Endothelial cell of umbilical vein (primary cell): ENCODE data around the gene JUND. TPM values are rescaled to one million over a fixed set of nuclear protein-coding genes. Genes with fewer than 3 reads are reported as not detected.

Source experiments
- BruUV-seq: library from RNA; stranded (reverse); fragments of 400-500 nt; replicated peaks from 2 replicates; lab custom pipeline; 2021; lab: Mats Ljungman, UMichigan
- CTCF ChIA-PET: fragments of 300-600, 350-600 bp; sonication (Branson Sonifier 250); formaldehyde crosslinking; loops from one replicate; lab custom pipeline; 2021; ENCODE audit warnings: antibody characterized with exemption, inconsistent platforms; lab: Charles Lee
- POLR2A ChIA-PET: fragments of 300-600, 350-600 bp; sonication (Branson Sonifier 250); formaldehyde crosslinking; loops from one replicate; lab custom pipeline; 2021; ENCODE audit warnings: antibody characterized with exemption, inconsistent platforms; lab: Charles Lee
- DNase-seq: peaks from one replicate; pipeline ENCODE4 v3.0.0-alpha.2; 2011; ENCODE audit warnings: low read depth, low spot score
- FAIRE-seq: peaks from 2 replicates; lab custom pipeline; 2011; peaks lifted over from hg19 to GRCh38; lab: Jason Lieb, UNC
- H2AFZ ChIP-seq: 2 replicates; pipeline ENCODE4 v1.6.0; 2012; ENCODE audit warnings: low read depth, low read length, control low read depth, inconsistent platforms
- H3K27ac ChIP-seq: 2 replicates; pipeline ENCODE4 v1.5.1; 2011; ENCODE audit warnings: low read depth, mild to moderate bottlenecking, control low read depth, low read length, moderate library complexity; ENCODE audit not compliant: insufficient read depth
- H3K27me3 ChIP-seq, 2 experiments: 2 replicates each; pipeline versions ENCODE4 v1.6.0 to v1.6.1; 2011; ENCODE audit warnings: low read length in 2 of 2, mixed read lengths in 1 of 2; ENCODE audit not compliant: control insufficient read depth in 2 of 2, insufficient read depth in 2 of 2
- H3K36me3 ChIP-seq, 2 experiments: 2 replicates in 1 of 2; 3 replicates in 1 of 2; pipeline ENCODE4 v1.5.1; 2011; ENCODE audit warnings: low read length in 2 of 2, mild to moderate bottlenecking in 1 of 2, moderate library complexity in 1 of 2; ENCODE audit not compliant: control insufficient read depth in 2 of 2, insufficient read depth in 2 of 2; ENCODE audit errors: extremely low read depth in 1 of 2
- H3K4me1 ChIP-seq: 3 replicates; pipeline ENCODE4 v1.5.1; 2011; ENCODE audit warnings: mild to moderate bottlenecking, low read length; ENCODE audit not compliant: control insufficient read depth, insufficient read depth; ENCODE audit errors: extremely low read depth
- H3K4me2 ChIP-seq: 2 replicates; pipeline ENCODE4 v1.6.1; 2011; ENCODE audit warnings: low read length, control low read depth, mixed read lengths; ENCODE audit not compliant: insufficient read depth
- H3K4me3 ChIP-seq, 3 experiments: fragments of 200-600 bp in 1 of 3; sonication (generic), shearing (Covaris generic) in 1 of 3; replicated peaks in 1 of 3; 2 replicates each; pipeline ENCODE4 v1.5.1; 2011 to 2016; ENCODE audit warnings: control low read depth in 3 of 3, low read length in 3 of 3, mild to moderate bottlenecking in 2 of 3, inconsistent platforms in 1 of 3, low read depth in 1 of 3, moderate library complexity in 1 of 3; ENCODE audit not compliant: insufficient read depth in 1 of 3
- H3K79me2 ChIP-seq: 2 replicates; pipeline ENCODE4 v1.6.0; 2012; ENCODE audit warnings: low read length, inconsistent platforms; ENCODE audit not compliant: control insufficient read depth, insufficient read depth
- H3K9ac ChIP-seq: replicated peaks from 2 replicates; pipeline ENCODE3; 2011; ENCODE audit warnings: low read length, control low read depth; ENCODE audit not compliant: insufficient read depth; ENCODE audit errors: extremely low read depth
- H3K9me1 ChIP-seq: replicated peaks from 3 replicates; pipeline ENCODE4 v1.6.0; 2011; ENCODE audit warnings: mild to moderate bottlenecking, low read length; ENCODE audit not compliant: control insufficient read depth, insufficient read depth; ENCODE audit errors: extremely low read depth
- H3K9me3 ChIP-seq: replicated peaks from 2 replicates; pipeline ENCODE4 v1.5.1; 2012; ENCODE audit warnings: low read length, inconsistent platforms; ENCODE audit not compliant: control insufficient read depth, insufficient read depth
- H4K20me1 ChIP-seq: replicated peaks from 2 replicates; pipeline ENCODE3; 2011; ENCODE audit warnings: mild to moderate bottlenecking, low read length; ENCODE audit not compliant: control insufficient read depth, insufficient read depth; ENCODE audit errors: extremely low read depth
- EZH2 ChIP-seq: IDR thresholded peaks from 2 replicates; pipeline ENCODE4 v1.6.1; 2012; ENCODE audit warnings: borderline replicate concordance, low read depth, mild to moderate bottlenecking, moderate library complexity, low read length, inconsistent platforms; ENCODE audit not compliant: severe bottlenecking
- FOS ChIP-seq: IDR thresholded peaks from 2 replicates; pipeline ENCODE4 v1.6.1; 2011; ENCODE audit warnings: mild to moderate bottlenecking, low read length, moderate library complexity, borderline replicate concordance; ENCODE audit not compliant: insufficient read depth
- GATA2 ChIP-seq: IDR thresholded peaks from 2 replicates; pipeline ENCODE4 v1.7.0; 2011; ENCODE audit warnings: low read depth, mild to moderate bottlenecking, moderate library complexity, mixed read lengths, low read length; ENCODE audit not compliant: insufficient read length, insufficient read depth
- JUN ChIP-seq: IDR thresholded peaks from 2 replicates; pipeline ENCODE4 v1.6.1; 2011; ENCODE audit warnings: borderline replicate concordance, low read depth; ENCODE audit not compliant: insufficient read length, insufficient read depth
- MAX ChIP-seq: IDR thresholded peaks from 2 replicates; pipeline ENCODE4 v1.6.1; 2011; ENCODE audit not compliant: insufficient read depth, insufficient read length
- MYC ChIP-seq: IDR thresholded peaks from one replicate; pipeline ENCODE4 v1.6.1; 2011; ENCODE audit warnings: mild to moderate bottlenecking, low read depth, low read length
- POLR2A ChIP-seq: IDR thresholded peaks from 2 replicates; pipeline ENCODE4 v1.6.1; 2012; ENCODE audit warnings: low read depth, mild to moderate bottlenecking, control low read depth, low read length
- POLR2AphosphoS5 ChIP-seq: IDR thresholded peaks from 2 replicates; pipeline ENCODE4 v1.6.1; 2012; ENCODE audit warnings: low read depth, mild to moderate bottlenecking, control low read depth, low read length, moderate library complexity; ENCODE audit not compliant: insufficient read depth
- dilution Hi-C: fragments of 300-500 bp; cut with MboI; formaldehyde crosslinking; loops from one replicate; pipeline ENCODE4 v1.15.0; 2019; ENCODE audit warnings: low sequenced_read_pairs; ENCODE audit not compliant: extremely low pct_ligation_motif_present
- intact Hi-C: fragments of 100-400 bp; cut with micrococcal nuclease; formaldehyde crosslinking; loops from one replicate; pipeline ENCODE4 v1.10.0; 2022
- polyA plus RNA-seq, 4 experiments: library from polyadenylated mRNA; depleted of rRNA in 3 of 4; stranded (reverse) in 3 of 4; unstranded in 1 of 4; fragments of >200 nt; gene quantifications; 2 replicates each; pipeline versions ENCODE4 v1.2.1 to v1.2.3, GENCODE V29; 2011 to 2012; ENCODE audit warnings: missing spikeins in 1 of 4
- total RNA-seq: library from RNA; stranded (reverse); gene quantifications from 2 replicates; pipeline ENCODE4 v1.2.3, GENCODE V29; 2021
- TF ChIP-seq, protein P1 (sequence below), 2 donors: IDR thresholded peaks; 1 replicate in 1 of 2; 2 replicates in 1 of 2; pipeline ENCODE4 v1.5.1; 2011; ENCODE audit warnings: low read length in 2 of 2, mild to moderate bottlenecking in 2 of 2, moderate library complexity in 2 of 2, control low read depth in 1 of 2, inconsistent platforms in 1 of 2, low read depth in 1 of 2; ENCODE audit not compliant: insufficient read depth in 1 of 2; ENCODE audit errors: extremely low read depth in 1 of 2

Gene JUND
- total and polyA plus RNA-seq, 2 donors (not counting 3 experiments of a cell fraction or from before 2014, with no cell fraction given): 91.4 to 130 TPM

DNA sequence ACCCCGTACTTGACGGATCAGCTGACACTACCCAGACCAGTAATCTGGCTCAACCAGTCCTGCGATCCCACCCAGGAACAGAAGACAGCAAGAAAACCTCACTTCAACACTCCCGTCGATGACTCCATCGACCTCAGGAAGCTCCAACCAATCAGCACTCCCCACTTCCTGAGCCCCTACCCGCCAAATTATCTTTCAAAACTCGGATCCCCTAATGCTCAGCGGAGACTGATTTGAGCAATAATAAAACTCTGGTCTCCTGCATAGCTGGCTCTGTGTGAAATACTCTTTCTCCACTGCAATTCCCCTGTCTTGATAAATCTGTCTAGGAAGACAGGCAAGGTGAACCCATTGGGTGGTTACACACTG, 40.3 kb upstream of the JUND start:
- Histone ChIP-seq H3K9me1 (no peaks in the 10 kb centered on the region), H3K27ac (peak overlapping the region; percentile 73), H3K27me3 (no peaks in the 10 kb centered on the region), H3K36me3 (no peaks in the 10 kb centered on the region), H3K4me2 (peak overlapping the region; percentile 69), H3K9me3 (no peaks in the 10 kb centered on the region), H3K4me3 (peak overlapping the region in 2 of 3 experiments; percentile 43 to 71), H3K4me1 (peaks cover 54% of the 10 kb centered on the region), H3K9ac (peak overlapping the region; percentile 78), H2AFZ (no peak overlapping the region), H3K79me2 (peaks cover 30% of the 10 kb centered on the region), H4K20me1 (no peaks in the 10 kb centered on the region)
- intact Hi-C loops: loop anchor here (10.0 kb wide), 1 partner anchor 207 kb away; no protein-coding TSS in a partner anchor
- no peak for DNase-seq
- BruUV-seq: no TSS peak
- dilution Hi-C loops: no loop called here
- TF ChIP-seq, protein P1, sequence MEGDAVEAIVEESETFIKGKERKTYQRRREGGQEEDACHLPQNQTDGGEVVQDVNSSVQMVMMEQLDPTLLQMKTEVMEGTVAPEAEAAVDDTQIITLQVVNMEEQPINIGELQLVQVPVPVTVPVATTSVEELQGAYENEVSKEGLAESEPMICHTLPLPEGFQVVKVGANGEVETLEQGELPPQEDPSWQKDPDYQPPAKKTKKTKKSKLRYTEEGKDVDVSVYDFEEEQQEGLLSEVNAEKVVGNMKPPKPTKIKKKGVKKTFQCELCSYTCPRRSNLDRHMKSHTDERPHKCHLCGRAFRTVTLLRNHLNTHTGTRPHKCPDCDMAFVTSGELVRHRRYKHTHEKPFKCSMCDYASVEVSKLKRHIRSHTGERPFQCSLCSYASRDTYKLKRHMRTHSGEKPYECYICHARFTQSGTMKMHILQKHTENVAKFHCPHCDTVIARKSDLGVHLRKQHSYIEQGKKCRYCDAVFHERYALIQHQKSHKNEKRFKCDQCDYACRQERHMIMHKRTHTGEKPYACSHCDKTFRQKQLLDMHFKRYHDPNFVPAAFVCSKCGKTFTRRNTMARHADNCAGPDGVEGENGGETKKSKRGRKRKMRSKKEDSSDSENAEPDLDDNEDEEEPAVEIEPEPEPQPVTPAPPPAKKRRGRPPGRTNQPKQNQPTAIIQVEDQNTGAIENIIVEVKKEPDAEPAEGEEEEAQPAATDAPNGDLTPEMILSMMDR (IDR thresholded peaks at IDR 0.05; ENCODE audit: extremely low read depth in 1 of 2, insufficient read depth in 1 of 2, low read depth in 1 of 2, low read length in 2 of 2): no peak
- TF ChIP-seq EZH2: no peak
- TF ChIP-seq JUN: no peak
- TF ChIP-seq POLR2AphosphoS5: no peak
- no peak for TF ChIP-seq POLR2A
- no peak for TF ChIP-seq MAX
- TF ChIP-seq GATA2: no peak
- no peak for TF ChIP-seq FOS
- no peak for TF ChIP-seq MYC
- no peak for FAIRE-seq
- CTCF ChIA-PET: interaction anchor here (0.8 to 3.9 kb wide), 15 partner anchors 9 to 134 kb away, joined by 3 to 207 read pairs (median 4); partner anchors contain the start of genes GDF15 and JUND
- POLR2A ChIA-PET: interaction anchor here (1.7 to 5.3 kb wide), 3 partner anchors 17 to 41 kb away, joined by 6 to 113 read pairs (median 8); partner anchors contain the start of gene JUND
